Suprapubic skin (tissue), 4 donors: ENCODE data around the gene CDH4.

Experiments
- CTCF ChIP-seq, 2 donors: fragments of 200-600 bp in 1 of 2; fragments of 450-650 bp in 1 of 2; sonication (generic) in 1 of 2; IDR thresholded peaks; one replicate each; pipeline ENCODE4 v1.5.1; 2016 to 2019; ENCODE audit warnings: antibody characterized with exemption in 2 of 2, mild to moderate bottlenecking in 1 of 2, moderate library complexity in 1 of 2
- EP300 ChIP-seq: sonication (generic); formaldehyde crosslinking; IDR thresholded peaks from one replicate; pipeline ENCODE4 v1.6.1; 2017; ENCODE audit warnings: antibody characterized with exemption
- POLR2A ChIP-seq, 2 donors: fragments of 450-650 bp; IDR thresholded peaks; one replicate each; pipeline ENCODE4 v1.6.1; 2017; ENCODE audit warnings: antibody characterized with exemption in 2 of 2, mild to moderate bottlenecking in 2 of 2, moderate library complexity in 2 of 2
- POLR2AphosphoS5 ChIP-seq, 3 donors: sonication (generic); formaldehyde crosslinking; IDR thresholded peaks; one replicate each; pipeline ENCODE4 v1.6.1; 2017; ENCODE audit warnings: antibody characterized with exemption in 3 of 3

GRCh38 chr20:61968036-61968810 lies 716.2 kb downstream of the CDH4 start:
- TF ChIP-seq CTCF (IDR thresholded peaks at IDR 0.05) = no peak
- no peak for TF ChIP-seq EP300
- no peak for TF ChIP-seq POLR2A (IDR thresholded peaks at IDR 0.05)
- no peak for TF ChIP-seq POLR2AphosphoS5 (IDR thresholded peaks at IDR 0.05)
